Measurements from ENCODE around the gene CNKSR2.

- no peak for TF ChIP-seq CTCF (IDR thresholded peaks at IDR 0.05; ENCODE audit: low read depth, low read length)
- TF ChIP-seq EZH2phosphoT487 (IDR thresholded peaks at IDR 0.05; ENCODE audit: low read depth), result no peak
Measured at GRCh38 chrX:21398426-21398825, 24.2 kb downstream of the CNKSR2 start.

Measured in OCI-LY3 (cell line).